ENCODE data around the gene HABP2.

The HABP2 gene

DNA sequence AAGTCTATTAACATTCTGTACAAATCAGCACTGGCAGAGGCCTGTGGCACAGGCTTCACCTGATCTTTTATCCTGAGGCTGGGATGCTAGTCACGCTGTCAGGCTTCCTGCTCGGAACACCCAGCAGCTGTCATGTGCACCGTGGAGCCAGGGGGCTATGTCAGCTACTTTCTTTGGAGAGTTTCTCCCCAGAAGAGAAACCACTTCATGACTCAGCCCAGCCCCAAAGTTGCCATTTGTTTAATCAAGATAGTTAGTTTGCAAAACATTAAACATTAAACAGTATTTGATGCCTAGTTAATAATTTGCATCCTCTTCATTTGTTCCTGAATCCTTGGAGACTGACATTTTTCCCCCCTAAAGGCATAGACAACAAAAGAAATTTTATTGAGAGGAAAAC lies at the start of gene HABP2:
TSS of gene HABP2 (plus strand) at position 353 of the 400 bp plus-strand sequence. CDS start 69 bp downstream, outside the sequence.
- TF ChIP-seq, protein P1, sequence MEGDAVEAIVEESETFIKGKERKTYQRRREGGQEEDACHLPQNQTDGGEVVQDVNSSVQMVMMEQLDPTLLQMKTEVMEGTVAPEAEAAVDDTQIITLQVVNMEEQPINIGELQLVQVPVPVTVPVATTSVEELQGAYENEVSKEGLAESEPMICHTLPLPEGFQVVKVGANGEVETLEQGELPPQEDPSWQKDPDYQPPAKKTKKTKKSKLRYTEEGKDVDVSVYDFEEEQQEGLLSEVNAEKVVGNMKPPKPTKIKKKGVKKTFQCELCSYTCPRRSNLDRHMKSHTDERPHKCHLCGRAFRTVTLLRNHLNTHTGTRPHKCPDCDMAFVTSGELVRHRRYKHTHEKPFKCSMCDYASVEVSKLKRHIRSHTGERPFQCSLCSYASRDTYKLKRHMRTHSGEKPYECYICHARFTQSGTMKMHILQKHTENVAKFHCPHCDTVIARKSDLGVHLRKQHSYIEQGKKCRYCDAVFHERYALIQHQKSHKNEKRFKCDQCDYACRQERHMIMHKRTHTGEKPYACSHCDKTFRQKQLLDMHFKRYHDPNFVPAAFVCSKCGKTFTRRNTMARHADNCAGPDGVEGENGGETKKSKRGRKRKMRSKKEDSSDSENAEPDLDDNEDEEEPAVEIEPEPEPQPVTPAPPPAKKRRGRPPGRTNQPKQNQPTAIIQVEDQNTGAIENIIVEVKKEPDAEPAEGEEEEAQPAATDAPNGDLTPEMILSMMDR (IDR thresholded peaks at IDR 0.05; ENCODE audit: low read depth, low read length, missing control alignments): no peak
- DNase-seq (ENCODE audit: low read depth): no peak

GRCh38 chr10:113503930-113504329 lies 48.9 kb upstream of the HABP2 start:
- H3K4me3 ChIP-seq (ENCODE audit: low read depth, low read length): no peak overlapping the region
- TF ChIP-seq, protein P1 (IDR thresholded peaks at IDR 0.05; ENCODE audit: low read depth, low read length, missing control alignments): no peak
- no peak for DNase-seq (ENCODE audit: low read depth)

More for the DNA sequence above, at the start of gene HABP2:
- H3K4me3 ChIP-seq (ENCODE audit: low read depth, low read length): no peak within 1 kb of the TSS

GRCh38 chr10:113504423-113504822 lies 48.4 kb upstream of the HABP2 start:
- TF ChIP-seq, protein P1 (IDR thresholded peaks at IDR 0.05; ENCODE audit: low read depth, low read length, missing control alignments): no peak
- H3K4me3 ChIP-seq (ENCODE audit: low read depth, low read length): no peak overlapping the region
- DNase-seq (ENCODE audit: low read depth): no peak

- DNase-seq (ENCODE audit: low read depth): no peak
- H3K4me3 ChIP-seq (ENCODE audit: low read depth, low read length): no peak overlapping the region
- TF ChIP-seq, protein P1 (IDR thresholded peaks at IDR 0.05; ENCODE audit: low read depth, low read length, missing control alignments): no peak
These were observed 46.4 kb upstream of the HABP2 start for GRCh38 chr10:113506476-113506875.

DNA sequence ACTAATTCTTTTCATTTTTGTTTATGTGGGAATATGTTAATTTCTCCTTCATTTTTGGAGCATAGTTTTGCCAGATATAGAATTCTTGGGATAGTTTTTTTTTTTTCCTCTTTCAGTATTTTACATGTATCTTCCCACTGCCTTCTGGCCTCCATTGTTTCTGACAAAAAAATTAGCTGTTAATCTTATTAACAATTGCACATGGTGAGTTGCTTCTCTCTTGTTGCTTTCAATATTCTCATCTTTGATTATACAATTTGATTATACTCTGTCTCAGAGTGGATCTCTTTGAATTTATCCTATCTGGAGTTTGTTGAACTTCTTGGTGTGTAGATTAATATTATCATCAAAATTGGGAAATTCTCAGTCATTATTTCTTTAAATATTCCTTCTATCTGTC lies 41.4 kb upstream of the HABP2 start:
- H3K4me3 ChIP-seq (ENCODE audit: low read depth, low read length): no peak overlapping the region
- TF ChIP-seq, protein P1 (IDR thresholded peaks at IDR 0.05; ENCODE audit: low read depth, low read length, missing control alignments): no peak
- DNase-seq (ENCODE audit: low read depth): no peak

DNA sequence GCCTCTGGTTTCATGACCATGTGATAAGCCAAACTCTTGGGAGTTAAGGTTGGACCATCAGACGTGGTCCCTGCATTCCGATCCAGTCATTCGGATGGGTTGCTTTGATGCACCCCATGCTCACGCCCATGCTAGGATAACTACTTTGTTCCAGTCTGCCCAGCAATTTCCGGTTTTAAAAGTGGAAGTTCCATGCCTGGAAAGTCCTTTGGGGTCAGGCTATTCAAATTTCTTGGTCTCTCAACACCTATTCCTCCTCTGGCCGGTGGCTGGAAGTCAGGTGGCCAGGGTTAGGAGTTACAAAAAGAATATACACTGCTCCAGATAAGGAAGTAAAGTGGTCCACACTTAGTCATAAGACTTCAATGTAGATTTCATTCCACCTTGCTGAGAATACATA lies 37.7 kb upstream of the HABP2 start:
- TF ChIP-seq, protein P1 (IDR thresholded peaks at IDR 0.05; ENCODE audit: low read depth, low read length, missing control alignments): no peak
- no peak for DNase-seq (ENCODE audit: low read depth)
- H3K4me3 ChIP-seq (ENCODE audit: low read depth, low read length): no peak overlapping the region

- TF ChIP-seq, protein P1 (IDR thresholded peaks at IDR 0.05; ENCODE audit: low read depth, low read length, missing control alignments): no peak
- no peak for DNase-seq (ENCODE audit: low read depth)
- no peak overlapping the region for H3K4me3 ChIP-seq (ENCODE audit: low read depth, low read length)
These were observed 37.3 kb upstream of the HABP2 start for GRCh38 chr10:113515601-113516000.
